OCI-LY7 (cell line): ENCODE measurements around the gene OR56A1. TPM values are rescaled to one million over a fixed set of nuclear protein-coding genes. Genes with fewer than 3 reads are reported as not detected.

Source experiments
- BruUV-seq: library from RNA; stranded (reverse); fragments of 400-500 nt; replicated peaks from 2 replicates; lab custom pipeline; 2021; lab: Mats Ljungman, UMichigan
- CTCF ChIA-PET: fragments of 300-600 bp; sonication (Branson Sonifier 250); formaldehyde crosslinking; loops from one replicate; lab custom pipeline; 2022; ENCODE audit warnings: antibody characterized with exemption; ENCODE audit not compliant: unreplicated experiment; lab: Charles Lee
- POLR2A ChIA-PET: fragments of 300-600 bp; sonication (Branson Sonifier 250); formaldehyde crosslinking; loops from one replicate; lab custom pipeline; 2022; ENCODE audit warnings: antibody characterized with exemption; lab: Charles Lee
- DNase-seq: peaks from one replicate; pipeline ENCODE4 v3.0.0-alpha.2; 2015; ENCODE audit warnings: low spot score
- H2AFZ ChIP-seq: fragments of 200-600 bp; sonication (generic), shearing (Covaris generic); 2 replicates; pipeline ENCODE4 v1.6.1; 2014; ENCODE audit warnings: mild to moderate bottlenecking, antibody characterized with exemption, low read length, moderate library complexity
- H3K27ac ChIP-seq: fragments of 200-600 bp; sonication (generic); 2 replicates; pipeline ENCODE4 v1.5.1; 2014; ENCODE audit warnings: mixed run types, low read depth, mild to moderate bottlenecking, moderate library complexity, low read length, inconsistent platforms; ENCODE audit not compliant: poor library complexity, severe bottlenecking
- H3K36me3 ChIP-seq: fragments of 200-600 bp; sonication (generic); 2 replicates; pipeline ENCODE4 v1.6.1; 2014; ENCODE audit warnings: mild to moderate bottlenecking, antibody characterized with exemption, low read length, moderate library complexity, mixed read lengths; ENCODE audit not compliant: insufficient read depth
- H3K4me1 ChIP-seq: fragments of 200-600 bp; sonication (generic); 2 replicates; pipeline ENCODE4 v1.5.1; 2014; ENCODE audit warnings: mild to moderate bottlenecking, low read length; ENCODE audit not compliant: insufficient read depth, poor library complexity, severe bottlenecking
- H3K4me2 ChIP-seq: fragments of 200-600 bp; sonication (generic); 2 replicates; pipeline ENCODE4 v1.6.1; 2014; ENCODE audit warnings: mild to moderate bottlenecking, low read length
- H3K4me3 ChIP-seq: fragments of 200-600 bp; sonication (generic); 2 replicates; pipeline ENCODE4 v1.5.1; 2014; ENCODE audit warnings: mild to moderate bottlenecking, low read depth, low read length; ENCODE audit not compliant: poor library complexity, severe bottlenecking
- H3K79me2 ChIP-seq: fragments of 200-600 bp; sonication (generic); 2 replicates; pipeline ENCODE4 v1.6.1; 2016; ENCODE audit warnings: low read depth, mild to moderate bottlenecking, low read length, moderate library complexity, mixed read lengths; ENCODE audit not compliant: insufficient read depth
- H3K9me2 ChIP-seq: fragments of 200-600 bp; sonication (generic); 2 replicates; pipeline ENCODE4 v1.6.1; 2016; ENCODE audit warnings: mild to moderate bottlenecking, low read length, mixed read lengths; ENCODE audit not compliant: insufficient read depth
- H3K9me3 ChIP-seq: fragments of 200-600 bp; sonication (generic); 2 replicates; pipeline ENCODE4 v1.6.1; 2014; ENCODE audit warnings: mild to moderate bottlenecking, mixed run types, low read length, mixed read lengths
- H4K20me1 ChIP-seq: fragments of 200-600 bp; sonication (generic); 2 replicates; pipeline ENCODE4 v1.6.1; 2014; ENCODE audit warnings: mild to moderate bottlenecking, antibody characterized with exemption, low read length, moderate library complexity, mixed read lengths; ENCODE audit not compliant: insufficient read depth
- EZH2phosphoT487 ChIP-seq: fragments of 200-600 bp; sonication (generic); IDR thresholded peaks from 2 replicates; pipeline ENCODE4 v1.6.1; 2018; ENCODE audit warnings: low read depth, borderline replicate concordance, mild to moderate bottlenecking, mixed run types, antibody characterized with exemption, low read length, moderate library complexity, mixed read lengths
- intact Hi-C: fragments of 100-400 bp; cut with micrococcal nuclease; formaldehyde crosslinking; loops from one replicate; pipeline ENCODE4 v1.10.0; 2022; ENCODE audit not compliant: unreplicated experiment
- total RNA-seq, 2 experiments: library from RNA; depleted of rRNA in 1 of 2; stranded (reverse); fragments of >200 nt in 1 of 2; shearing (Covaris generic) in 1 of 2; gene quantifications; 2 replicates each; pipeline ENCODE4 v1.2.3, GENCODE V29; 2014 to 2022
- TF ChIP-seq, protein P1 (sequence below): fragments of 200-600 bp; sonication (generic); conservative IDR thresholded peaks from 2 replicates; pipeline ENCODE4 v1.5.1; 2014; ENCODE audit warnings: mild to moderate bottlenecking, antibody characterized with exemption, low read length, moderate library complexity, mixed read lengths

The OR56A1 gene
- total RNA-seq, 2 experiments from 2014 or later: not detected

DNA sequence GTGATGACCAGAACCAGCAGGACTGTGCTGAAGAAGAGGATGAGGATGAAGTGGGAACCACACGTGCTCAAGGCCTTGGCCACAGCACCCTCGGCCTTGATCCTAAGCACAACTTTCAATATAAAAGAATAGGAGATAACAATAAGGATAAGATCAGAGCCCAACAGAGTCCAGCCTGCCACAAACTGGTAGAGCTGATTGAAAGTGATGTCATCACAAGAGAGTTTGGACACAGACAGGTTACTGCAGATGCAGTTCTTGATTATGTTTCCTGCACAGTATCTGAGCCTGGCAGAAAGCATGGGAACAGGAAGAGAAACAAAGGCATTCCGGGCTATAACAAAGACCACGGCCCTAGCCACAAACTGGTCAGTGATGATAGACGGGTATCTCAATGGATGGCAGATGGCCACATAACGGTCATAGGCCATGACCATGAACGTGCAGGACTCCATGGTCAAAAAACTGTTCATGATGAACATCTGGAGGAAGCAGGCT, 28.3 kb downstream of the OR56A1 start:
- DNase-seq: no peak
- Histone ChIP-seq H3K4me3 (no peak overlapping the region), H3K4me2 (no peak overlapping the region), H3K9me2 (no peaks in the 10 kb centered on the region), H3K79me2 (no peaks in the 10 kb centered on the region), H3K36me3 (no peaks in the 10 kb centered on the region), H4K20me1 (no peaks in the 10 kb centered on the region), H3K4me1 (no peaks in the 10 kb centered on the region), H2AFZ (no peak overlapping the region), H3K9me3 (no peaks in the 10 kb centered on the region), H3K27ac (no peak overlapping the region)
- POLR2A ChIA-PET: interaction anchor here (0.8 kb wide), 1 partner anchor 343 kb away, joined by 3 read pairs; no protein-coding TSS in a partner anchor
- intact Hi-C loops: no loop called here
- BruUV-seq: no TSS peak
- CTCF ChIA-PET: no interaction called here
- TF ChIP-seq, protein P1, sequence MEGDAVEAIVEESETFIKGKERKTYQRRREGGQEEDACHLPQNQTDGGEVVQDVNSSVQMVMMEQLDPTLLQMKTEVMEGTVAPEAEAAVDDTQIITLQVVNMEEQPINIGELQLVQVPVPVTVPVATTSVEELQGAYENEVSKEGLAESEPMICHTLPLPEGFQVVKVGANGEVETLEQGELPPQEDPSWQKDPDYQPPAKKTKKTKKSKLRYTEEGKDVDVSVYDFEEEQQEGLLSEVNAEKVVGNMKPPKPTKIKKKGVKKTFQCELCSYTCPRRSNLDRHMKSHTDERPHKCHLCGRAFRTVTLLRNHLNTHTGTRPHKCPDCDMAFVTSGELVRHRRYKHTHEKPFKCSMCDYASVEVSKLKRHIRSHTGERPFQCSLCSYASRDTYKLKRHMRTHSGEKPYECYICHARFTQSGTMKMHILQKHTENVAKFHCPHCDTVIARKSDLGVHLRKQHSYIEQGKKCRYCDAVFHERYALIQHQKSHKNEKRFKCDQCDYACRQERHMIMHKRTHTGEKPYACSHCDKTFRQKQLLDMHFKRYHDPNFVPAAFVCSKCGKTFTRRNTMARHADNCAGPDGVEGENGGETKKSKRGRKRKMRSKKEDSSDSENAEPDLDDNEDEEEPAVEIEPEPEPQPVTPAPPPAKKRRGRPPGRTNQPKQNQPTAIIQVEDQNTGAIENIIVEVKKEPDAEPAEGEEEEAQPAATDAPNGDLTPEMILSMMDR: no peak
- TF ChIP-seq EZH2phosphoT487: no peak

DNA sequence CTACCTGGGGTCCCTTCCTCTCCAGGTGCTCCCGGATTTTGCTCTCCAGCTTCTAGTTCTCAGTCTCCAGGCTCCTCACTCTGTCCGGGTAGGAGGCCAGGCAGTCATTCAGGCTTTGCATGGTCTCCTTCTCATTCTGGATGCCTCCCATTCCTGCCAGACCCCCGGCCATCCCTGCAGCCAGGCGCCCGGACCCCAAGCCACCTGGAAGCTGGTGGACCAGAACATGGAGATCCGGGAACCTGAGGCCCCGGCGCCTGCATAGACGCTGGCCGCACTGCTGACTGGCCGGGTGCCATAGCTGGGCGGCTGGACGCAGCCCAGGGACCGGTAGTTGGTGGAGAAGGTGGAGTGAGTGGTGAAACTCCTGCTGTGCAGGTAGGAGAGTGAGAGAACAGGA, 35.8 kb downstream of the OR56A1 start:
- H3K4me1 ChIP-seq: no peaks in the 10 kb centered on the region
- H4K20me1 ChIP-seq: no peaks in the 10 kb centered on the region
- H3K36me3 ChIP-seq: no peaks in the 10 kb centered on the region
- H3K79me2 ChIP-seq: no peaks in the 10 kb centered on the region
- no peak overlapping the region for H3K4me3 ChIP-seq
- H3K9me3 ChIP-seq: no peaks in the 10 kb centered on the region
- TF ChIP-seq, protein P1: no peak
- TF ChIP-seq EZH2phosphoT487: no peak
- no peak overlapping the region for H3K4me2 ChIP-seq
- intact Hi-C loops: no loop called here
- ChIA-PET CTCF (no interaction called here), POLR2A (no interaction called here)
- no TSS peak for BruUV-seq
- no peak for DNase-seq
- H3K27ac ChIP-seq: no peak overlapping the region
- no peak overlapping the region for H2AFZ ChIP-seq
- no peaks in the 10 kb centered on the region for H3K9me2 ChIP-seq

DNA sequence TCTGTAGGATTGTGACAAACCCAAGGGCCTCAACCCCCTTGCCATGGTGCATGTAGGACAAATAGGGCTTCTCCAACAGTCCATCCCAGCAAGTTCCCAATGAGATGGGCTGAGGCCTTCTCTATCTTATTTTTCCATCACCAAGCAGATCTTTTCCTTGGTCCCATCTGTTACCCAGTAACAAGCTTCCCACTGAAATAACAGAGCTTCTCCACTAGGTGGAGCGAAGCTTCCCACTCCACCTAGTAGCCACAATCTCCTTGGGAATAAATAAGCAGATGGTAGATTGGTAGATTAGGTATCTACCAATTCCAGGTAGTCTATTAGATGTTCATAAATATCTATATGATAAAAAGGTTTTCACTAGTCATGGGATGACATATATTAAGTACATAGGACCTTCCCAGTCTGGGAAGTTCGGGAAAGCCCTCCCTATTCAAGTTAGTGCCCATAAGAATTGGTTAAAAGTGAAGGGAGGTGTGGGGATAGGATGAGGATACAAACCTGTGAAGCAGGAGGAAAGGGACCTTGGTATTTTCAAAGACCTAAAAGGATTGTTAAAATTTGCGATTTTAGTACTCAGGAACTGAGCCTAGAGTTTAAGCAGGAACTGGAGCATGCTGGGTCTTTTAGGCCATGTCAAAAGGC, 37.8 kb downstream of the OR56A1 start:
- Histone ChIP-seq H3K4me2 (no peak overlapping the region), H3K9me3 (no peaks in the 10 kb centered on the region), H3K4me1 (no peaks in the 10 kb centered on the region), H4K20me1 (no peaks in the 10 kb centered on the region), H3K36me3 (no peaks in the 10 kb centered on the region), H3K79me2 (no peaks in the 10 kb centered on the region), H3K27ac (no peak overlapping the region), H3K4me3 (no peak overlapping the region), H2AFZ (no peak overlapping the region), H3K9me2 (no peaks in the 10 kb centered on the region)
- BruUV-seq: no TSS peak
- POLR2A ChIA-PET: interaction anchor here (1.0 kb wide), 1 partner anchor 388 kb away, joined by 3 read pairs; no protein-coding TSS in a partner anchor
- TF ChIP-seq, protein P1: peak; percentile 80
- TF ChIP-seq EZH2phosphoT487: no peak
- DNase-seq: peak; percentile 25
- intact Hi-C loops: loop anchor here (1.0 kb wide), 1 partner anchor 361 kb away; no protein-coding TSS in a partner anchor
- CTCF ChIA-PET: no interaction called here
